Spleen (tissue), 11 donors: ENCODE data around the gene JPH2. TPM values are rescaled to one million over a fixed set of nuclear protein-coding genes. Genes with fewer than 3 reads are reported as not detected.

Experiments
- DNase-seq: peaks from one replicate; pipeline ENCODE4 v3.0.0-alpha.2; 2020
- H3K27ac ChIP-seq, 8 donors: fragments of 200-600 bp; sonication (generic) in 7 of 8; 1 replicate in 4 of 8; 2 replicates in 4 of 8; pipeline versions ENCODE4 v1.5.0 to v1.8.0; 2016 to 2021; ENCODE audit warnings: inconsistent platforms in 4 of 8, mild to moderate bottlenecking in 4 of 8, moderate library complexity in 1 of 8
- H3K27me3 ChIP-seq, 7 donors: fragments of 200-600 bp; sonication (generic) in 6 of 7; replicated peaks in 1 of 7; 1 replicate in 4 of 7; 2 replicates in 3 of 7; pipeline versions ENCODE4 v1.5.0 to v1.8.0; 2016 to 2021; ENCODE audit warnings: inconsistent platforms in 3 of 7, mild to moderate bottlenecking in 1 of 7
- H3K36me3 ChIP-seq, 6 donors: fragments of 200-600 bp; sonication (generic) in 5 of 6; 1 replicate in 4 of 6; 2 replicates in 2 of 6; pipeline versions ENCODE4 v1.5.0 to v1.8.0; 2016 to 2021; ENCODE audit warnings: inconsistent platforms in 2 of 6
- H3K4me1 ChIP-seq, 6 donors: fragments of 200-600 bp; sonication (generic) in 5 of 6; 1 replicate in 3 of 6; 2 replicates in 3 of 6; pipeline versions ENCODE4 v1.5.0 to v1.8.0; 2016 to 2021; ENCODE audit warnings: inconsistent platforms in 3 of 6
- H3K4me3 ChIP-seq, 8 donors: fragments of 200-600 bp; sonication (generic) in 7 of 8; 1 replicate in 4 of 8; 2 replicates in 4 of 8; pipeline versions ENCODE4 v1.5.0 to v1.8.0; 2016 to 2021; ENCODE audit warnings: inconsistent platforms in 4 of 8, mild to moderate bottlenecking in 4 of 8, moderate library complexity in 2 of 8
- H3K9me3 ChIP-seq, 8 donors: fragments of 200-600 bp; sonication (generic) in 7 of 8; 1 replicate in 4 of 8; 2 replicates in 4 of 8; pipeline versions ENCODE4 v1.5.0 to v1.8.0; 2016 to 2021; ENCODE audit warnings: inconsistent platforms in 4 of 8
- POLR2A ChIP-seq, 3 donors: fragments of 450-650 bp; IDR thresholded peaks; one replicate each; pipeline ENCODE4 v1.5.1; 2017; ENCODE audit warnings: antibody characterized with exemption in 3 of 3, mild to moderate bottlenecking in 1 of 3
- POLR2AphosphoS5 ChIP-seq, 3 donors: sonication (generic); formaldehyde crosslinking; IDR thresholded peaks; one replicate each; pipeline ENCODE4 v1.5.1; 2017; ENCODE audit warnings: antibody characterized with exemption in 3 of 3
- WGBS, 5 donors: extraction: QIAGEN DNeasy Blood & Tissue Kit in 3 of 5; methylation state at CpG; one replicate each; pipeline versions ENCODE4 v1.1.5 to v1.1.7; 2013 to 2018; 5-methylcytosine and 5-hydroxymethylcytosine counted together
- intact Hi-C: fragments of 100-400 bp; cut with DNase I; formaldehyde crosslinking; loops from one replicate; pipeline ENCODE4 v1.15.0; 2023; ENCODE audit warnings: low total_unique reads
- polyA plus RNA-seq, 3 donors: library from polyadenylated mRNA; stranded (reverse); fragments of 200-250 nt; gene quantifications; one replicate each; pipeline ENCODE4 v1.2.1, GENCODE V29; 2013
- total RNA-seq, 7 donors: library from RNA; depleted of rRNA in 3 of 7; stranded (reverse); fragments of >200 nt in 3 of 7; fragmentation: NEBNext Ultra II Directional in 4 of 7; extraction: Animal tissue kit (Norgen Biotek cat#: 25700) in 4 of 7; gene quantifications; one replicate each; pipeline versions ENCODE4 v1.1.0 to v1.2.1, GENCODE V29; 2016 to 2021
- TF ChIP-seq, protein P1 (sequence below), 11 experiments: fragments of 200-600 bp in 7 of 11; fragments of 450-650 bp in 4 of 11; sonication (generic) in 4 of 11; IDR thresholded peaks in 8 of 11; conservative IDR thresholded peaks in 3 of 11; 1 replicate in 7 of 11; 2 replicates in 4 of 11; pipeline versions ENCODE4 v1.4.0 to v1.8.0; 2016 to 2021; ENCODE audit warnings: antibody characterized with exemption in 11 of 11, inconsistent platforms in 4 of 11, mild to moderate bottlenecking in 1 of 11
- donor health status: healthy with polysubstance abuse.
- donor health status: DM: no; HTN: no; CAD: no; lungs with moderate emphysema.
- donor health status: DM: no; HTN: no; CAD: no.
- donor health status: Bipolar disorder and iron deficiency.
- donor health status: healthy.
- donor health status: DM: no; HTN: no; CAD: no.
- donor health status: DM: yes; HTN: yes; CAD: no.

Gene JPH2
- total and polyA plus RNA-seq, 10 donors, result 0.50 to 4.4 (median 1.3) TPM

- WGBS, 5 donors, result 19 to 29% (median 25%) methylated on average over 8 of the region's 8 CpGs
- no peak for DNase-seq
- intact Hi-C loops, result loop anchor here (2.0 to 10.0 kb wide), 2 partner anchors 330 to 626 kb away; partner anchors contain the start of gene SRSF6
- Histone ChIP-seq H3K27me3 (no peaks in the 10 kb centered on the region), H3K4me1 (peaks cover 0 to 12% (median 2%) of the 10 kb centered on the region in 6 donors), H3K4me3 (no peak overlapping the region), H3K27ac (no peak overlapping the region), H3K36me3 (no peaks in the 10 kb centered on the region), H3K9me3 (no peaks in the 10 kb centered on the region)
- TF ChIP-seq POLR2A (IDR thresholded peaks at IDR 0.05), result no peak
- TF ChIP-seq, protein P1, sequence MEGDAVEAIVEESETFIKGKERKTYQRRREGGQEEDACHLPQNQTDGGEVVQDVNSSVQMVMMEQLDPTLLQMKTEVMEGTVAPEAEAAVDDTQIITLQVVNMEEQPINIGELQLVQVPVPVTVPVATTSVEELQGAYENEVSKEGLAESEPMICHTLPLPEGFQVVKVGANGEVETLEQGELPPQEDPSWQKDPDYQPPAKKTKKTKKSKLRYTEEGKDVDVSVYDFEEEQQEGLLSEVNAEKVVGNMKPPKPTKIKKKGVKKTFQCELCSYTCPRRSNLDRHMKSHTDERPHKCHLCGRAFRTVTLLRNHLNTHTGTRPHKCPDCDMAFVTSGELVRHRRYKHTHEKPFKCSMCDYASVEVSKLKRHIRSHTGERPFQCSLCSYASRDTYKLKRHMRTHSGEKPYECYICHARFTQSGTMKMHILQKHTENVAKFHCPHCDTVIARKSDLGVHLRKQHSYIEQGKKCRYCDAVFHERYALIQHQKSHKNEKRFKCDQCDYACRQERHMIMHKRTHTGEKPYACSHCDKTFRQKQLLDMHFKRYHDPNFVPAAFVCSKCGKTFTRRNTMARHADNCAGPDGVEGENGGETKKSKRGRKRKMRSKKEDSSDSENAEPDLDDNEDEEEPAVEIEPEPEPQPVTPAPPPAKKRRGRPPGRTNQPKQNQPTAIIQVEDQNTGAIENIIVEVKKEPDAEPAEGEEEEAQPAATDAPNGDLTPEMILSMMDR (IDR thresholded peaks at IDR 0.05 in 8 of 11, conservative IDR thresholded peaks at IDR 0.05 in 3 of 11), result peak; percentile 94 to 99 (median 99)
Measured at GRCh38 chr20:44080646-44081267, 106.2 kb downstream of the JPH2 start.

GRCh38 chr20:44080064-44080463 lies 106.9 kb downstream of the JPH2 start:
- no peak overlapping the region for H3K4me3 ChIP-seq
- peaks cover 0 to 19% (median 3%) of the 10 kb centered on the region in 6 donors for H3K4me1 ChIP-seq
- intact Hi-C loops, result loop anchor here (2.0 to 10.0 kb wide), 2 partner anchors 329 to 625 kb away; partner anchors contain the start of gene SRSF6
- no peak overlapping the region for H3K27ac ChIP-seq
- TF ChIP-seq, protein P1 (IDR thresholded peaks at IDR 0.05 in 8 of 11, conservative IDR thresholded peaks at IDR 0.05 in 3 of 11), result no peak
- no peak for TF ChIP-seq POLR2A (IDR thresholded peaks at IDR 0.05)
- no peak for TF ChIP-seq POLR2AphosphoS5 (IDR thresholded peaks at IDR 0.05)
- no peaks in the 10 kb centered on the region for H3K36me3 ChIP-seq
- DNase-seq, result no peak
- H3K27me3 ChIP-seq, result no peaks in the 10 kb centered on the region
- WGBS, 5 donors, result 68 to 80% (median 72%) methylated on average over 10 of the region's 10 CpGs
- H3K9me3 ChIP-seq, result no peaks in the 10 kb centered on the region

DNA sequence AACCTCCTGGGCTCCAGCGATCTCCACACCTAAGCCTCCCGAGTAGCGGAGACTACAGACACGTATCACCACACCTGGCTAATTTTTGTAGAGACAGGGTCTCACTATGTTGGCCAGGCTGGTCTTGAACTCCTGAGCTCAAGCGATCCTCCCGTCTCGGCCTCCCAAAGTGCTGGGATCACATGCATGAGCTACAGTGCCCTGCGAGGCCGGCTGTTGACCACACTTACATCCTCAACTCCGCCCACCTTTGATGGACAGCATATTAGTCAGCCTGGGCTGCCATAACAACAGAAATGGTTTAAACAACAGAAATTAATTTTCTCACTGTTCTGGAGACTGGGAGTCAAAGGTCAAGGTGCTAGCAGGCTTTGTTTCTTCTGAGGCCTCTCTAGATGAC lies 107.7 kb downstream of the JPH2 start:
- DNase-seq, result no peak
- no peak for TF ChIP-seq POLR2AphosphoS5 (IDR thresholded peaks at IDR 0.05)
- TF ChIP-seq, protein P1 (IDR thresholded peaks at IDR 0.05 in 8 of 11, conservative IDR thresholded peaks at IDR 0.05 in 3 of 11), result no peak
- no peak for TF ChIP-seq POLR2A (IDR thresholded peaks at IDR 0.05)
- no peaks in the 10 kb centered on the region for H3K27me3 ChIP-seq

GRCh38 chr20:44075950-44076232 lies 111.1 kb downstream of the JPH2 start:
- no peak for DNase-seq
- H3K36me3 ChIP-seq, result no peaks in the 10 kb centered on the region
- intact Hi-C loops, result no loop called here
- TF ChIP-seq POLR2AphosphoS5 (IDR thresholded peaks at IDR 0.05) (no peak), POLR2A (IDR thresholded peaks at IDR 0.05) (no peak)
- TF ChIP-seq, protein P1 (IDR thresholded peaks at IDR 0.05 in 8 of 11, conservative IDR thresholded peaks at IDR 0.05 in 3 of 11), result no peak
- H3K4me3 ChIP-seq, result peak overlapping the region in 1 of 8 donors; percentile 25
- H3K4me1 ChIP-seq, result peaks cover 0 to 56% (median 12%) of the 10 kb centered on the region in 6 donors
- 74 to 93% (median 90%) methylated on average over 5 of the region's 5 CpGs for WGBS, 5 donors
- H3K9me3 ChIP-seq, result no peaks in the 10 kb centered on the region
- peaks cover 0 to 11% (median 0%) of the 10 kb centered on the region in 7 donors for H3K27me3 ChIP-seq
- peak overlapping the region in 5 of 8 donors; percentile 21 to 70 (median 38) for H3K27ac ChIP-seq

More for the DNA sequence above, 107.7 kb downstream of the JPH2 start:
- H3K9me3 ChIP-seq, result no peaks in the 10 kb centered on the region
- WGBS, 5 donors, result 89 to 94% (median 90%) methylated on average over 7 to 10 of the region's 10 CpGs
- H3K27ac ChIP-seq, result no peak overlapping the region
- H3K4me3 ChIP-seq, result no peak overlapping the region
- intact Hi-C loops, result no loop called here
- peaks cover 0 to 27% (median 3%) of the 10 kb centered on the region in 6 donors for H3K4me1 ChIP-seq
- H3K36me3 ChIP-seq, result no peaks in the 10 kb centered on the region
